ENCODE results near the gene PDIA5. TPM values are rescaled to one million over a fixed set of nuclear protein-coding genes. Genes with fewer than 3 reads are reported as not detected.

Gene PDIA5
- total and polyA plus RNA-seq, 9 donors = 11.2 to 58.3 (median 24.3) TPM

- Histone ChIP-seq H3K4me3 (no peak overlapping the region), H3K9me3 (no peaks in the 10 kb centered on the region), H3K4me1 (ENCODE audit: insufficient read depth) (no peaks in the 10 kb centered on the region), H3K27ac (no peak overlapping the region), H3K27me3 (no peaks in the 10 kb centered on the region), H3K36me3 (no peaks in the 10 kb centered on the region)
- 72 to 91% (median 77%) methylated on average over 3 of the region's 3 CpGs for WGBS, 3 donors
- TF ChIP-seq POLR2A (IDR thresholded peaks at IDR 0.05) = no peak
- TF ChIP-seq EP300 (IDR thresholded peaks at IDR 0.05) = no peak
- no peak for TF ChIP-seq CTCF (IDR thresholded peaks at IDR 0.05)
- intact Hi-C loops (cut with DNase I) = loop anchor here in 1 of 4 donors (10.0 kb wide), 1 partner anchor 76 kb away; no protein-coding TSS in a partner anchor
- DNase-seq = no peak
Observed at GRCh38 chr3:123020709-123021108, 46.1 kb upstream of the PDIA5 start.

GRCh38 chr3:123021388-123021787 is 45.4 kb upstream of the PDIA5 start:
- intact Hi-C loops (cut with DNase I) = loop anchor here in 1 of 4 donors (10.0 kb wide), 1 partner anchor 77 kb away; no protein-coding TSS in a partner anchor
- no peaks in the 10 kb centered on the region for H3K27me3 ChIP-seq
- TF ChIP-seq CTCF (IDR thresholded peaks at IDR 0.05) (no peak), POLR2A (IDR thresholded peaks at IDR 0.05) (no peak), EP300 (IDR thresholded peaks at IDR 0.05) (no peak)
- H3K9me3 ChIP-seq = no peaks in the 10 kb centered on the region
- no peaks in the 10 kb centered on the region for H3K36me3 ChIP-seq
- no peak for DNase-seq
- no peak overlapping the region for H3K4me3 ChIP-seq
- 92 to 96% (median 95%) methylated on average over 7 of the region's 7 CpGs for WGBS, 3 donors
- no peaks in the 10 kb centered on the region for H3K4me1 ChIP-seq (ENCODE audit: insufficient read depth)
- no peak overlapping the region for H3K27ac ChIP-seq

GRCh38 chr3:123021996-123022510 is 44.8 kb upstream of the PDIA5 start:
- Histone ChIP-seq H3K27ac (no peak overlapping the region), H3K9me3 (no peaks in the 10 kb centered on the region), H3K36me3 (no peaks in the 10 kb centered on the region), H3K4me3 (no peak overlapping the region), H3K4me1 (ENCODE audit: insufficient read depth) (peaks cover 2% of the 10 kb centered on the region), H3K27me3 (no peaks in the 10 kb centered on the region)
- intact Hi-C loops (cut with DNase I) = loop anchor here in 1 of 4 donors (10.0 kb wide), 1 partner anchor 77 kb away; no protein-coding TSS in a partner anchor
- 78 to 82% (median 78%) methylated on average over 7 of the region's 7 CpGs for WGBS, 3 donors
- DNase-seq = no peak
- TF ChIP-seq POLR2A (IDR thresholded peaks at IDR 0.05) = no peak
- TF ChIP-seq CTCF (IDR thresholded peaks at IDR 0.05) = no peak
- TF ChIP-seq EP300 (IDR thresholded peaks at IDR 0.05) = no peak

GRCh38 chr3:123024056-123024455 is 42.8 kb upstream of the PDIA5 start:
- H3K4me3 ChIP-seq = no peak overlapping the region
- WGBS, 3 donors = 83 to 96% (median 89%) methylated on average over 1 of the region's 1 CpG
- no peak for TF ChIP-seq POLR2A (IDR thresholded peaks at IDR 0.05)
- no peak for TF ChIP-seq EP300 (IDR thresholded peaks at IDR 0.05)
- TF ChIP-seq CTCF (IDR thresholded peaks at IDR 0.05) = no peak

More at GRCh38 chr3:123024056-123024455, 42.8 kb upstream of the PDIA5 start:
- Histone ChIP-seq H3K36me3 (no peaks in the 10 kb centered on the region), H3K27ac (no peak overlapping the region), H3K27me3 (no peaks in the 10 kb centered on the region), H3K9me3 (no peaks in the 10 kb centered on the region), H3K4me1 (ENCODE audit: insufficient read depth) (peaks cover 6% of the 10 kb centered on the region)
- no peak for DNase-seq
- intact Hi-C loops (cut with DNase I) = loop anchor here in 1 of 4 donors (10.0 kb wide), 1 partner anchor 79 kb away; no protein-coding TSS in a partner anchor
